GM18951 (cell line): ENCODE measurements around the gene CDH11.

ENCODE experiments used
- POLR2A ChIP-seq: IDR thresholded peaks from 4 replicates; pipeline ENCODE4 v1.6.1; 2011; ENCODE audit warnings: mild to moderate bottlenecking; ENCODE audit not compliant: insufficient read length, insufficient read depth; ENCODE audit errors: extremely low read depth
- in situ Hi-C: fragments of 300-500 bp; cut with MboI; formaldehyde crosslinking; loops from one replicate; pipeline ENCODE4 v1.12.0; 2022; ENCODE audit warnings: low sequenced_read_pairs, mixed read lengths, inconsistent platforms; ENCODE audit not compliant: unreplicated experiment

The CDH11 gene

DNA sequence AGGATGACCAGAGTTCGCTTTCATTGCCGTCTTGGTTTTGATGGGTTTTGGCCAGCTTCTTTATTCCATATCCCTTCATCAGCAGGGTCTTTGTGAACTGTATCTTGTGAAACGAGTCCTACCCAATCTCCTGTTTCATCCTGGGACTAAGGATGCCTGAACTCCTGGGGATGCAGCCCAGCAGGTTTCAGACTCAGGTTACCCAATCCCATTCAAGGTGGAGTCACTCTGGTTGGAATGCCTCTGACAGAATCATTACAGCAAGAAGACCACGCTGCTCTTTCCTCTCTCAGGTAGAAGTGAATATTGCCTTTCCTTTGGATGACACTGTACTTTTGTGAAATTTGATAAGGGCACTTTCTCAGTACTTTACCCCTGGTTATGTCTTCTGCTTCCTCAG, 98.1 kb downstream of the CDH11 start:
- in situ Hi-C loops, result no loop called here
- no peak for TF ChIP-seq POLR2A

DNA sequence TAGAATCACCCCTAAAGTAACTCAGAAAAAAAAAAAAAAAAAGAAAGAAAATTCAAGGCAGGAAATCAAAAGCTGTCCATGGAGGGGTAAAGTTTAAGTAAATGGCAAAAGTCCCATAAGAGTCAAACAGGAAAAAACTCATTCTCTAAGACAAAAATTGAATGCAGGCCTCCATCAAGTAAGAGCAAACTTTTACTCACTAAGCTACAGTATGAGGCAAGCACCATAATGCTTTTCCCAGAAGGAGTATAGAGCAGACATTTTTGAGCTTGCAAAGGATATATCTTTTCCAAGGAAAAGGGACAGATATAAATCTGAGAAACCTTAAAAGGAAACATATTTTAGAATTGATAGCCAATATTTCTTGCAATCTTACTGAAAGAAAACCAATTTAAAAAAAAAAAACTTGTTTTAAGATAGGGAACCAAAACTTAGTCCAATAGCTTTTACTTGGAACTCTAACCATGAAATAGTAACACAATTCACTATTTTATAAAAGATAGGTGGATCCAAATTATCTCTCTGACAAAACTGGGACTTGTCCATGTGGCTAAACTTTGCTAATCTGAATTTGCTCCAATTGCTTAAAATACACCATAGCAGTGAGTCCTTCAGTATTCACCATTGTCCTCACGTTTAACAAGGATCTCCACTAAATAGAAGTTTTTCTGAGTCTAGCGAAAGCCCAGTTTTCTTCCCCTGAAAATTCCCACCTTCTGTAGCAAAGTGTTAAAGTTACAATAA, 99.8 kb downstream of the CDH11 start:
- in situ Hi-C loops, result no loop called here

DNA sequence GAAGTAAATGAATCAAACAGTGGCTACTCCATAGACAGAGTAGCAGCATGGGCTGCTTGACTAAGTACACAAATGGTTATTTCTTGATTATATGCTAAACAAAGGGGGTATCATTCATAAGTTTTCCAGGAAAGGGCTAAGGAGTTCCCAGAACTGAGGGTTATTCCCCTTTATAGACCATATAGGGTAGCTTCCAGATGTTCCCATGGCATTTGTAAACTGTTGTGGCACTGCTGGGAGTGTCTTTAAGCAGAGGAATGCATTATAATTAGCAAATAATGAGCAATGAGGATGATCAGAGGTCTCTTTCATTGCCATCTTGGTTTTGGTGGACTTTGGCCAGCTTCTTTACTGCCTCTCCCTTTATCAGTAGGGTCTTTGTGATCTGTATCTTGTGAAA, 105.1 kb downstream of the CDH11 start:
- in situ Hi-C loops, result no loop called here
- TF ChIP-seq POLR2A, result no peak

More for the DNA sequence above, 99.8 kb downstream of the CDH11 start:
- no peak for TF ChIP-seq POLR2A

DNA sequence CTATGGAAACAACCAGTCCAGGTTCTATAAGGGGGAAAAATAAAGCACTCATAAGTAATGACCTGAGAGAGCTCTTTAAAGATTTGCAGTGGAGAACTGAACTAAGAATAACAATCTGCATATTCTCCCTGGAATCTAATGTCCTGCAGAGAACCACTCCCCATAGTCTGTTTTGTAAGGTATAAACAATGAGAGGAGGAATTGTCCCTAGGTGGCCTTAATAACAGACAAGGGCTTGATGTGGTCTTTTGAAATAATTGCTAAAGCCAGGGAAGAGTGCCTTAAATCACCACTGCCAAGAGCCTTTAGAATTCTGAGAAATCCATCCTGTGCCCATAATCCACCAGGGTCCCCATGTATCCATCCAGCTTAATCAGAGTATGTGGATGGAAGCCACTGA, 106.3 kb downstream of the CDH11 start:
- in situ Hi-C loops, result no loop called here
- no peak for TF ChIP-seq POLR2A

DNA sequence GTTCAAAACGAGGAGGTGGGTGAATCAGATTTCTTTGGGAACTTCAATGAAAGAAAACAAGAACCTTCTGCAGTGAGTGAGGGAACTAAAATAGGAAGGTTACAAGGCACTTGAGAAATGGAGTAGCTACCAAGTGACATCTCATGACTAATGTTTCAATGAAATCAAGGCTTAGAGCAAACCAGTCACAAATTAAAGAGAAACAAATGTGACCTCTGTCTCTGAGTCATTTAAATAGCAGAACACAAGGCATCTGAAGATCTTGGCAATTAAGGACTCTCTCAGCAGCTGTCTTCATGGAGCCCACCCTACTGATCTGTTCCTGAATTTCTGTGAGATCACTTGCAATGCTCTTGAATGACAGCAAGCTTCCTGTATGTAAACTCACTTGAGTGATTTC, 109.5 kb downstream of the CDH11 start:
- no peak for TF ChIP-seq POLR2A
- in situ Hi-C loops, result no loop called here

DNA sequence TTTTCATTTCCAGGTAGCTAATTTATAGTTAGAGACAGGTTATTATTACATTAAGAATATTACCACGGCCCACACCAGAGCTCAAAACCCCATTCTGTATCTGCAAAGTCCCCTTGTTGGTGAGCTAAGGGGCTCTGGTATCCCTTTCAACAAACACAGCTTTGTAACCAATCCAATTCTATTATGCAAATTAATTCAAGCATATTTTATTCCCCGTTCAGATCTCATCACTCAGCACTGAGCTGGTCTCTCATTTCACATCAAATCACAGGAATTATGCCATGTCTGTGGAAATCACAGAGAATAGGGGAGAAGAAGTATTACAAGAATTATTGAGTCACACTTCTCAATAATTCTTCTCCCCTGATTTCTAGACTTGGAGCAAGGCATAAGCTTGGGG, 111.7 kb downstream of the CDH11 start:
- in situ Hi-C loops, result no loop called here
- TF ChIP-seq POLR2A, result no peak

DNA sequence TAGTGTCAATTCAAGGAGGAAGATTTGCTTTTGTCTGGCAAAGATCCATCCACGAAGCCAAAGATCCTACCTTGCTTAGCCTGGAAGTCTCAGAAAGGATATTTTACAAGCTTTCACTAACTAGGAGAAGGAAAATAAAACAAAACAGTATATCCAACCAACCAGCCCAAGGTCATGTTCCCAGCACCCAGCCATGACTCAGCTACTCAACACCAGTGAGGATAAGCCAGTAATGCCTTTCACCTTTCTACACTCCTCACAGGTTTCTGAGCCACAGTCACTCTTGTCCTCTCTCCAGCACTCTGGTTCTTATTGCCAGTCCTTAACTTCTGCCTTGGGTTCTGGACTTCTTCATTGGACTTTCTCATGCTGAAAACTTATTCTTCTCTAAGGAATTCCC, 116.2 kb downstream of the CDH11 start:
- in situ Hi-C loops, result no loop called here
- no peak for TF ChIP-seq POLR2A

DNA sequence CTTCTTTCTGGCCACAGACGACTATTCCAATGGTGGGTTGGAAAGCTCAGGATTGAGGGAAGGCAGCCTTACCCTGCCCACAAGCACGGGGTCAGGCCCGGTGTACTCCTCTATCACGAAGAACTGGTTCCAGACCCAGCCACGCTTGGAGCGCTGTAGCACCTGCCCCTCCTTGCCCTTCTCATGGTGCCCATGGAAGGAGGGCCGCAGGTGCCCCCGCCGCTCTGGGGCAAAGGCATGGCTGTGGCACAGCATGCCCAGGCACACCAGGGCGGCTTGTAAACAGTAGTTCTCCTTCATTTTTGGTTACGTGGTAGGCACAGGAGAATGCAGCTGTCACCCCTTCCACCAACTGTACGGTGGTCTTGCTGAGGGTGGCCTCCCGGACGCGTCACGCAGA, 117.3 kb downstream of the CDH11 start:
- TF ChIP-seq POLR2A, result no peak
- in situ Hi-C loops, result no loop called here

DNA sequence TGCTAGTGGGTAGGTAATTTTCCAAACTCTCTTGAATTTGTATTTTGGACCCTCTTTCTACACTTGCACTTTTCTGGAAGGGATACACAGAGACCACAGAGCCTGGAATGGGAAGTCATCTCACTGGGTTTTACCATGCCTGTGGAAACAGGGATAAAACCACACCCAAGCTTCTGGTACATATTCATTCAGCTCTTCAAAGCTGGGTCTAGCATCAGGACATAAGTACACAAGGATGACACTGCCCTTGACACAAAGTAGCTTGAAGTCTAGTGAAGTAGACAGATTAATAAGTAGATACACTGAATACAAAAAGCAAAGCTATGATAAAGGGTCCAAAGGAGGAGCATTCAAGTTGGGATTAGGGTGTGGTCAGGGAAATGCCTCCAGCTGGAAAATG, 118.2 kb downstream of the CDH11 start:
- in situ Hi-C loops, result no loop called here
- no peak for TF ChIP-seq POLR2A

DNA sequence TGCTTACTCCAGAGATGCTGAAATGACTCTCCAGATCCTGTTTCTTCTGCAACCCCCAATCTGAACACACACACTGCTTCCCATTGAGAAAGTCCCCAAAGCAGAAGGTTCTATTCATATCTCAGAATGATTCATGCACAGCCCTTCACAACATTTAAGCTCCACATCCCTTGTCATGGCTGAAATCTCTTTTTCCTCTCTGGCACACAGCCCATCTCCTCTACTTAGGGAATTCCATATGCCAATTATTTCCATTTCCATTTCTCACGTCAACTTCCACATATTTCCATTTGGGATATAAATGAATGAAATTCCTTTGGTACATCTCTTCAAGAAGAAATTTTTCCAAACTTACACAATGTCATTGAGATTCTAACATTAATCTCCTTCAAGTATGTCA, 119.6 kb downstream of the CDH11 start:
- TF ChIP-seq POLR2A, result no peak
- in situ Hi-C loops, result no loop called here

DNA sequence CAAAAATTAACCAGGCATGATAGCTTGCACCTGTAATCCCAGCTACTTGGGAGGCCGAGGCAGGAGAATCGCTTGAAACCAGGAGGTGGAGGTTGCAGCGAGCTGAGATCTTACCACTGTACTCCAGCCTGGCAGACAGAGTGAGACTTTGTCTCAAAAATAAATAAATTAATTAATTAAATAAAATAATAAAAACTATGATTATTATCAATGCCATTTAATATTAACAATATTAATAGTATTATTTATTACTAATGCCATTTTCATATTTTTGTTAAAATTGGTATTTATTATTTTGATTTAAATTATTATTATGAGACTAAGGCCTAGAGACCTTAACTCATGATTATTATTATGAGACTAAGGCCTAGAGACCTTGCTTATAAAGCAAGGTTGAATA, 121.2 kb downstream of the CDH11 start:
- in situ Hi-C loops, result no loop called here
- TF ChIP-seq POLR2A, result no peak

DNA sequence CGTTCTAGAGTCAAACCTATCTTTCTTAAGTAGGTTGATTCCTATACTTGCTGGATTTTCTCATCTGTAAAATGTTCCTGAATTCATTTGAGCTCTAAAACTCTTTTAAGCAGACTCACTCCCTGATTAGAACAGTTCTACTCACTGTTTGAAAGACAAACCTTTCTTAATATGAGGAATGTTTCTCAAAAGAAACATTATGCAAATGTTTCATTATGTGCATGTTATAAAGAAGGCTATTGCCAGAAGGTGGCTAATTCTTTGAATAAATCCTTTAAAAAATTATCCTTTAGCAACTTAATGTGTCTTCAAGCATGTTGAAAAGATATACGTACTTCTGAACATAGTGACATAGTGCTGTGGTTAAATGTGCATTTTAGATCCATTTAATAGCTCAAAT, 124.1 kb downstream of the CDH11 start:
- no peak for TF ChIP-seq POLR2A
- in situ Hi-C loops, result no loop called here

DNA sequence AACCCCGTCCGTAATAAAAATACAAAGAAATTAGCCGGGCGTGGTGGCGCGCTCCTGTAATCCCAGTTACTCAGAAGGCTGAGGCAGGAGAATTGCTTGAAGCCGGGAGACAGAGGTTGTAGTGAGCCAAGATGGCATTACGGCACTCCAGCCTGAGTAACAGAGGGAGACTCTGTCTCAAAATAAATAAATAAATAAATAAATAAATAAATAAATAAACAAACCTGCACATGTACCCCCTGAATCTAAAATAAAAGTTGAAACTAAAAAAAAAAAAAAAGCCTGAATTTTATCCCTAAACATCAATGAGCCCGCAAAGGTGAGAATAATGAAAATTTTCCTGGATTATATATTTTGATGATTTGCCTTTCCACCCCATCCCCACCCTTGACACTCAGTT, 124.7 kb downstream of the CDH11 start:
- TF ChIP-seq POLR2A, result no peak
- in situ Hi-C loops, result no loop called here

DNA sequence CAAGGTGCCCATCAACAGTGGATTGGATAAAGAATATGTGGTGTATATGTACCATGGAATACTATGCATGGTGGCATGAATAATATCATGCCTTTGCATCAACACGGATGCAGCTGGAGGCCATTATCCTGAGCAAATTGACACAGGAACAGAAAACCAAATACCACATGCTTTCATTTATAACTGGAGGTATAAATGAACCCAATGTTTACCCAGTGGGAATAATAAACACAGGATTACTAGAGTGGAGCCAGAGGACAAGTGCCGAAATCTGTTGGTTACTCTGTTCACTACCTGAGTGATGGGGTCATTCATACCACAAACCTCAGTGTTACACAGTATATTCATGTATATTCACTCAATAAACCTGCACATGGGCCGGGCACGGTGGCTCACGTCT, 125.2 kb downstream of the CDH11 start:
- TF ChIP-seq POLR2A, result no peak

DNA sequence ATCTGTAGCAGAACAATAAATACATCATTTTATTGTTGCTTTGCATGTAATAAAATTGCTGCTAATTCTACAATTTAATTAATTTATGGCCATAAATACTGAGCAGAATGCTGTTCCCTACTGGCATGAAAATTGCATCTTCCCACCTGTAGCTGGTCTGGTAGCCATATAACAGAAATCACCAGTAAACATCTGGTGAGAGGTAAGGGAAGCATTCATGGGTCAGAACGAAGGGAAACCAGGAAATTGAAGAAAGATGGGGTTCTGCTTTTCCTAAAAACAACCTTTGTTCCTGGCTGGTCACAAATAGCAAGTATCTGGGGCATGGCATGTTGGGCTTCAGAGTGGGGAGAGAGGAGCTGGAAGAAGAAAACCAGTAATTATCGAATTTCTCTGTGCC, 128.4 kb downstream of the CDH11 start:
- TF ChIP-seq POLR2A, result no peak
- in situ Hi-C loops, result no loop called here

More for the DNA sequence above, 125.2 kb downstream of the CDH11 start:
- in situ Hi-C loops, result no loop called here
